Measurements from ENCODE around the gene SHC2.
"Not testable (repeated sequence)": the region's sequence is repeated elsewhere in the genome, so short reads cannot be mapped to it uniquely, and the experiment has no call there.

Gene SHC2

GRCh38 chr19:388691-389090 is 72.1 kb downstream of the SHC2 start (continued):
- TF ChIP-seq, protein P1, sequence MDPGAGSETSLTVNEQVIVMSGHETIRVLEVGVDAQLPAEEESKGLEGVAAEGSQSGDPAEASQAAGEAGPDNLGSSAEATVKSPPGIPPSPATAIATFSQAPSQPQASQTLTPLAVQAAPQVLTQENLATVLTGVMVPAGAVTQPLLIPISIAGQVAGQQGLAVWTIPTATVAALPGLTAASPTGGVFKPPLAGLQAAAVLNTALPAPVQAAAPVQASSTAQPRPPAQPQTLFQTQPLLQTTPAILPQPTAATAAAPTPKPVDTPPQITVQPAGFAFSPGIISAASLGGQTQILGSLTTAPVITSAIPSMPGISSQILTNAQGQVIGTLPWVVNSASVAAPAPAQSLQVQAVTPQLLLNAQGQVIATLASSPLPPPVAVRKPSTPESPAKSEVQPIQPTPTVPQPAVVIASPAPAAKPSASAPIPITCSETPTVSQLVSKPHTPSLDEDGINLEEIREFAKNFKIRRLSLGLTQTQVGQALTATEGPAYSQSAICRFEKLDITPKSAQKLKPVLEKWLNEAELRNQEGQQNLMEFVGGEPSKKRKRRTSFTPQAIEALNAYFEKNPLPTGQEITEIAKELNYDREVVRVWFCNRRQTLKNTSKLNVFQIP (CRISPR knock-in tag; IDR thresholded peaks at IDR 0.05; ENCODE audit: borderline replicate concordance, low read depth), result no peak
- TF ChIP-seq ZNF565 (CRISPR knock-in tag; conservative IDR thresholded peaks at IDR 0.05; ENCODE audit: low read depth) (no peak), RARB (CRISPR knock-in tag; IDR thresholded peaks at IDR 0.05) (no peak)

- no peak for ATAC-seq
Observed at GRCh38 chr19:387777-388176, 73.1 kb downstream of the SHC2 start.

GRCh38 chr19:386632-387301 is 74.1 kb downstream of the SHC2 start:
- ATAC-seq, result not testable (repeated sequence)

More at GRCh38 chr19:387777-388176, 73.1 kb downstream of the SHC2 start:
- TF ChIP-seq ZNF8 (CRISPR knock-in tag; IDR thresholded peaks at IDR 0.05), result no peak
- no peak for TF ChIP-seq ZNF565 (CRISPR knock-in tag; conservative IDR thresholded peaks at IDR 0.05; ENCODE audit: low read depth)
- no peak for TF ChIP-seq ZFP3 (CRISPR knock-in tag; IDR thresholded peaks at IDR 0.05)
- TF ChIP-seq TOX (CRISPR knock-in tag; IDR thresholded peaks at IDR 0.05; ENCODE audit: borderline replicate concordance), result no peak
- TF ChIP-seq OSR1 (CRISPR knock-in tag; IDR thresholded peaks at IDR 0.05), result no peak
- no peak for TF ChIP-seq TCF4 (CRISPR knock-in tag; IDR thresholded peaks at IDR 0.05; ENCODE audit: borderline replicate concordance)
- TF ChIP-seq ZC3H10 (CRISPR knock-in tag; IDR thresholded peaks at IDR 0.05), result no peak
- no peak for TF ChIP-seq ZFP30 (CRISPR knock-in tag; IDR thresholded peaks at IDR 0.05)
- no peak for TF ChIP-seq ISL1 (CRISPR knock-in tag; IDR thresholded peaks at IDR 0.05)
- no peak for TF ChIP-seq BACH2 (CRISPR knock-in tag; IDR thresholded peaks at IDR 0.05; ENCODE audit: borderline replicate concordance)
- TF ChIP-seq GLIS3 (CRISPR knock-in tag; IDR thresholded peaks at IDR 0.05), result no peak
- TF ChIP-seq, protein P2, sequence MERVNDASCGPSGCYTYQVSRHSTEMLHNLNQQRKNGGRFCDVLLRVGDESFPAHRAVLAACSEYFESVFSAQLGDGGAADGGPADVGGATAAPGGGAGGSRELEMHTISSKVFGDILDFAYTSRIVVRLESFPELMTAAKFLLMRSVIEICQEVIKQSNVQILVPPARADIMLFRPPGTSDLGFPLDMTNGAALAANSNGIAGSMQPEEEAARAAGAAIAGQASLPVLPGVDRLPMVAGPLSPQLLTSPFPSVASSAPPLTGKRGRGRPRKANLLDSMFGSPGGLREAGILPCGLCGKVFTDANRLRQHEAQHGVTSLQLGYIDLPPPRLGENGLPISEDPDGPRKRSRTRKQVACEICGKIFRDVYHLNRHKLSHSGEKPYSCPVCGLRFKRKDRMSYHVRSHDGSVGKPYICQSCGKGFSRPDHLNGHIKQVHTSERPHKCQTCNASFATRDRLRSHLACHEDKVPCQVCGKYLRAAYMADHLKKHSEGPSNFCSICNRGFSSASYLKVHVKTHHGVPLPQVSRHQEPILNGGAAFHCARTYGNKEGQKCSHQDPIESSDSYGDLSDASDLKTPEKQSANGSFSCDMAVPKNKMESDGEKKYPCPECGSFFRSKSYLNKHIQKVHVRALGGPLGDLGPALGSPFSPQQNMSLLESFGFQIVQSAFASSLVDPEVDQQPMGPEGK (CRISPR knock-in tag; IDR thresholded peaks at IDR 0.05; ENCODE audit: borderline replicate concordance), result no peak
- TF ChIP-seq RARB (CRISPR knock-in tag; IDR thresholded peaks at IDR 0.05), result no peak

GRCh38 chr19:386189-386588 is 74.6 kb downstream of the SHC2 start:
- ATAC-seq, result not testable (repeated sequence)

DNA sequence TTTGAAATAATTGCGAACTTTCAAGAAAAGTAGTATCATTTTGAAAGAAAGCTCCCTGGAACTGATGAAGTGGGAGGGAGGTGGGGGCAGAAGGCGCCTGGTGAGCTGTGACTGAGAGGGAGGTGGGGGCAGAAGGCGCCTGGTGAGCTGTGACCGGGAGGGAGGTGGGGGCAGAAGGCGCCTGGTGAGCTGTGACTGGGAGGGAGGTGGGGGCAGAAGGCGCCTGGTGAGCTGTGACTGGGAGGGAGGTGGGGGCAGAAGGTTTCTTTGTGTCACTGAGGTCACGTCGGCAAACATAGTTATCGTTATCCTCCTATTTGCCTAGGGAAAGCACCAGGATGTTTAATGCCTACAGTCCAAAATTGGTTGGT is 76.0 kb downstream of the SHC2 start:
- no peak for TF ChIP-seq SNAI2 (CRISPR knock-in tag; IDR thresholded peaks at IDR 0.05)
- TF ChIP-seq ZNF565 (CRISPR knock-in tag; conservative IDR thresholded peaks at IDR 0.05; ENCODE audit: low read depth), result no peak
- TF ChIP-seq ISL1 (CRISPR knock-in tag; IDR thresholded peaks at IDR 0.05), result no peak
- TF ChIP-seq RARB (CRISPR knock-in tag; IDR thresholded peaks at IDR 0.05), result no peak
- no peak for TF ChIP-seq ARNTL (CRISPR knock-in tag; IDR thresholded peaks at IDR 0.05; ENCODE audit: borderline replicate concordance, low read depth)
- no peak for TF ChIP-seq OSR1 (CRISPR knock-in tag; IDR thresholded peaks at IDR 0.05)
- TF ChIP-seq, protein P3, sequence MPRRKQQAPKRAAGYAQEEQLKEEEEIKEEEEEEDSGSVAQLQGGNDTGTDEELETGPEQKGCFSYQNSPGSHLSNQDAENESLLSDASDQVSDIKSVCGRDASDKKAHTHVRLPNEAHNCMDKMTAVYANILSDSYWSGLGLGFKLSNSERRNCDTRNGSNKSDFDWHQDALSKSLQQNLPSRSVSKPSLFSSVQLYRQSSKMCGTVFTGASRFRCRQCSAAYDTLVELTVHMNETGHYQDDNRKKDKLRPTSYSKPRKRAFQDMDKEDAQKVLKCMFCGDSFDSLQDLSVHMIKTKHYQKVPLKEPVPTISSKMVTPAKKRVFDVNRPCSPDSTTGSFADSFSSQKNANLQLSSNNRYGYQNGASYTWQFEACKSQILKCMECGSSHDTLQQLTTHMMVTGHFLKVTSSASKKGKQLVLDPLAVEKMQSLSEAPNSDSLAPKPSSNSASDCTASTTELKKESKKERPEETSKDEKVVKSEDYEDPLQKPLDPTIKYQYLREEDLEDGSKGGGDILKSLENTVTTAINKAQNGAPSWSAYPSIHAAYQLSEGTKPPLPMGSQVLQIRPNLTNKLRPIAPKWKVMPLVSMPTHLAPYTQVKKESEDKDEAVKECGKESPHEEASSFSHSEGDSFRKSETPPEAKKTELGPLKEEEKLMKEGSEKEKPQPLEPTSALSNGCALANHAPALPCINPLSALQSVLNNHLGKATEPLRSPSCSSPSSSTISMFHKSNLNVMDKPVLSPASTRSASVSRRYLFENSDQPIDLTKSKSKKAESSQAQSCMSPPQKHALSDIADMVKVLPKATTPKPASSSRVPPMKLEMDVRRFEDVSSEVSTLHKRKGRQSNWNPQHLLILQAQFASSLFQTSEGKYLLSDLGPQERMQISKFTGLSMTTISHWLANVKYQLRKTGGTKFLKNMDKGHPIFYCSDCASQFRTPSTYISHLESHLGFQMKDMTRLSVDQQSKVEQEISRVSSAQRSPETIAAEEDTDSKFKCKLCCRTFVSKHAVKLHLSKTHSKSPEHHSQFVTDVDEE (CRISPR knock-in tag; IDR thresholded peaks at IDR 0.05), result no peak
- no peak for TF ChIP-seq CREB5 (CRISPR knock-in tag; IDR thresholded peaks at IDR 0.05; ENCODE audit: low read depth)
- TF ChIP-seq ZFP30 (CRISPR knock-in tag; IDR thresholded peaks at IDR 0.05), result no peak
- no peak for TF ChIP-seq BACH2 (CRISPR knock-in tag; IDR thresholded peaks at IDR 0.05; ENCODE audit: borderline replicate concordance)
- TF ChIP-seq ZNF8 (CRISPR knock-in tag; IDR thresholded peaks at IDR 0.05), result no peak
- TF ChIP-seq, protein P2 (CRISPR knock-in tag; IDR thresholded peaks at IDR 0.05; ENCODE audit: borderline replicate concordance), result no peak
- no peak for TF ChIP-seq TCF4 (CRISPR knock-in tag; IDR thresholded peaks at IDR 0.05; ENCODE audit: borderline replicate concordance)
- TF ChIP-seq CSDC2 (CRISPR knock-in tag; IDR thresholded peaks at IDR 0.05), result no peak
- TF ChIP-seq, protein P4, sequence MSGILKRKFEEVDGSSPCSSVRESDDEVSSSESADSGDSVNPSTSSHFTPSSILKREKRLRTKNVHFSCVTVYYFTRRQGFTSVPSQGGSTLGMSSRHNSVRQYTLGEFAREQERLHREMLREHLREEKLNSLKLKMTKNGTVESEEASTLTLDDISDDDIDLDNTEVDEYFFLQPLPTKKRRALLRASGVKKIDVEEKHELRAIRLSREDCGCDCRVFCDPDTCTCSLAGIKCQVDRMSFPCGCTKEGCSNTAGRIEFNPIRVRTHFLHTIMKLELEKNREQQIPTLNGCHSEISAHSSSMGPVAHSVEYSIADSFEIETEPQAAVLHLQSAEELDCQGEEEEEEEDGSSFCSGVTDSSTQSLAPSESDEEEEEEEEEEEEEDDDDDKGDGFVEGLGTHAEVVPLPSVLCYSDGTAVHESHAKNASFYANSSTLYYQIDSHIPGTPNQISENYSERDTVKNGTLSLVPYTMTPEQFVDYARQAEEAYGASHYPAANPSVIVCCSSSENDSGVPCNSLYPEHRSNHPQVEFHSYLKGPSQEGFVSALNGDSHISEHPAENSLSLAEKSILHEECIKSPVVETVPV (CRISPR knock-in tag; IDR thresholded peaks at IDR 0.05), result no peak
- no peak for TF ChIP-seq TOX (CRISPR knock-in tag; IDR thresholded peaks at IDR 0.05; ENCODE audit: borderline replicate concordance)
- ATAC-seq, result no peak

Data from SK-N-SH treated with all-trans-retinoic acid at 6 μM for 48 hours (cell line).